Mesenchymal stem cell (in vitro differentiated cells and primary cell): ENCODE data around the gene ZNF396.

Experiments used
- DNase-seq: peaks from one replicate; pipeline ENCODE4 v3.0.0-alpha.2; 2013
- H2AFZ ChIP-seq: one replicate; pipeline ENCODE4 v1.6.1; 2013; ENCODE audit warnings: low read depth, mild to moderate bottlenecking, control low read depth, inconsistent platforms, low read length, moderate library complexity
- H2AK5ac ChIP-seq: 2 replicates; pipeline ENCODE4 v1.6.1; 2013; ENCODE audit warnings: low read length, moderate library complexity, mild to moderate bottlenecking, inconsistent platforms; ENCODE audit not compliant: severe bottlenecking
- H2BK120ac ChIP-seq: one replicate; pipeline ENCODE4 v1.6.1; 2013; ENCODE audit warnings: low read depth, mild to moderate bottlenecking, inconsistent platforms, low read length, moderate library complexity
- H2BK12ac ChIP-seq, 2 experiments: one replicate each; pipeline ENCODE4 v1.6.1; 2013; ENCODE audit warnings: inconsistent platforms in 2 of 2, low read length in 2 of 2, mild to moderate bottlenecking in 2 of 2, moderate library complexity in 2 of 2, control low read depth in 1 of 2
- H2BK15ac ChIP-seq: one replicate; pipeline ENCODE4 v1.6.1; 2013; ENCODE audit warnings: mild to moderate bottlenecking, low read depth, inconsistent platforms; ENCODE audit not compliant: poor library complexity, severe bottlenecking
- H2BK5ac ChIP-seq: 2 replicates; pipeline ENCODE4 v1.6.1; 2013; ENCODE audit warnings: low read depth, mild to moderate bottlenecking, low read length, control low read depth, inconsistent platforms; ENCODE audit not compliant: poor library complexity, severe bottlenecking
- H3K14ac ChIP-seq, 2 experiments: one replicate each; pipeline ENCODE4 v1.6.1; 2013; ENCODE audit warnings: inconsistent platforms in 2 of 2, low read length in 2 of 2, control low read depth in 1 of 2, mild to moderate bottlenecking in 1 of 2, moderate library complexity in 1 of 2
- H3K18ac ChIP-seq, 2 experiments: one replicate each; pipeline ENCODE4 v1.6.1; 2013; ENCODE audit warnings: inconsistent platforms in 2 of 2, low read length in 2 of 2, control low read depth in 1 of 2, low read depth in 1 of 2, mild to moderate bottlenecking in 1 of 2
- H3K23ac ChIP-seq, 2 experiments: one replicate each; pipeline ENCODE4 v1.6.1; 2013; ENCODE audit warnings: inconsistent platforms in 2 of 2, low read length in 2 of 2, mild to moderate bottlenecking in 2 of 2, moderate library complexity in 2 of 2, control low read depth in 1 of 2
- H3K27ac ChIP-seq: 2 replicates; pipeline ENCODE4 v1.5.1; 2013; ENCODE audit warnings: mild to moderate bottlenecking, moderate library complexity, low read length, control low read depth, inconsistent platforms; ENCODE audit not compliant: poor library complexity, severe bottlenecking
- H3K27me3 ChIP-seq, 2 experiments: 2 replicates each; pipeline versions ENCODE4 v1.6.1 to v1.7.0; 2013; ENCODE audit warnings: low read length in 2 of 2, mild to moderate bottlenecking in 2 of 2, moderate library complexity in 2 of 2, control low read depth in 1 of 2, inconsistent platforms in 1 of 2; ENCODE audit not compliant: control insufficient read depth in 1 of 2, insufficient read depth in 1 of 2
- H3K36me3 ChIP-seq, 2 experiments: 2 replicates each; pipeline versions ENCODE4 v1.6.1 to v1.7.0; 2013; ENCODE audit warnings: low read length in 2 of 2, control low read depth in 1 of 2, inconsistent platforms in 1 of 2, low read depth in 1 of 2, mild to moderate bottlenecking in 1 of 2; ENCODE audit not compliant: insufficient read depth in 2 of 2, control insufficient read depth in 1 of 2
- H3K4ac ChIP-seq, 2 experiments: one replicate each; pipeline ENCODE4 v1.6.1; 2013; ENCODE audit warnings: inconsistent platforms in 2 of 2, low read length in 2 of 2, mild to moderate bottlenecking in 2 of 2, moderate library complexity in 2 of 2, control low read depth in 1 of 2, low read depth in 1 of 2
- H3K4me1 ChIP-seq: 2 replicates; pipeline ENCODE4 v1.6.1; 2013; ENCODE audit warnings: low read depth, low read length, control low read depth; ENCODE audit not compliant: control insufficient read depth, insufficient read depth
- H3K4me2 ChIP-seq: 2 replicates; pipeline ENCODE4 v1.6.1; 2013; ENCODE audit warnings: low read length, mild to moderate bottlenecking, inconsistent platforms; ENCODE audit not compliant: poor library complexity, severe bottlenecking
- H3K4me3 ChIP-seq, 2 experiments: 2 replicates each; pipeline versions ENCODE4 v1.5.1 to v1.7.0; 2013; ENCODE audit warnings: low read length in 2 of 2, mild to moderate bottlenecking in 2 of 2, control low read depth in 1 of 2, low read depth in 1 of 2; ENCODE audit not compliant: insufficient read depth in 1 of 2
- H3K79me1 ChIP-seq: replicated peaks from 2 replicates; pipeline ENCODE4 v1.6.1; 2013; ENCODE audit warnings: mild to moderate bottlenecking, control low read depth, low read length, inconsistent platforms; ENCODE audit not compliant: poor library complexity, severe bottlenecking
- H3K9ac ChIP-seq: 2 replicates; pipeline ENCODE4 v1.7.0; 2013; ENCODE audit warnings: mild to moderate bottlenecking, low read length, moderate library complexity
- H3K9me3 ChIP-seq: 2 replicates; pipeline ENCODE4 v1.7.0; 2013; ENCODE audit warnings: mild to moderate bottlenecking, low read length; ENCODE audit not compliant: control insufficient read depth
- H4K8ac ChIP-seq: one replicate; pipeline ENCODE4 v1.6.1; 2013; ENCODE audit warnings: inconsistent platforms, mild to moderate bottlenecking, low read length, moderate library complexity
- H4K91ac ChIP-seq: one replicate; pipeline ENCODE4 v1.6.1; 2013; ENCODE audit warnings: mild to moderate bottlenecking, low read length, inconsistent platforms
- WGBS: methylation state at CpG from one replicate; pipeline ENCODE4 v1.1.7; 2013; ENCODE audit warnings: mixed read lengths; 5-methylcytosine and 5-hydroxymethylcytosine counted together

ZNF396 gene

DNA sequence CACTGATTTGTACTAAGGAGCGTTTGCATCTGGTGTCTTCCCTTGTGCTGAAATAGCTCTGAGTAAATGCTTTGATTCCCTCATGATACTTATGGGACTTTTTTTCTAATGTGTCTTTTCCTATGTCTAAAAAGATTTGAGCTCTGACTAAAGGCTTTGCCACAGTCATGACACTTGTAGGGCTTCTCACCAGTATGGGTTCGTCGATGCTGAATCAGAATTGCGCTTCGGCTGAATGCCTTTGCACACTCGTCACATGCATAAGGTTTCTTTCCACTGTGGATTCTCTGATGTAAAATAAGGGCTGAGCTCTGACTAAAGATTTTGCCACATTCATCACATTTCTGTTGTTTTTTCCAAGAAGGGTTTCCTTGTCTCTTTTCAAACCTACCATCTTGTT is 8.0 kb downstream of the ZNF396 start:
- Histone ChIP-seq H3K27me3 (peaks cover 0 to 8% of the 10 kb centered on the region in 2 experiments), H3K9ac (no peak overlapping the region), H3K27ac (no peak overlapping the region), H3K14ac (no peak overlapping the region), H2BK12ac (no peak overlapping the region), H2AFZ (no peak overlapping the region), H3K4me1 (no peaks in the 10 kb centered on the region), H2AK5ac (no peak overlapping the region), H3K23ac (no peak overlapping the region), H3K79me1 (no peaks in the 10 kb centered on the region), H3K9me3 (no peaks in the 10 kb centered on the region), H4K8ac (no peak overlapping the region), H2BK5ac (no peak overlapping the region), H3K4me2 (no peak overlapping the region), H3K36me3 (peaks cover 0 to 4% of the 10 kb centered on the region in 2 experiments), H3K4ac (no peak overlapping the region), H3K18ac (no peak overlapping the region), H3K4me3 (no peak overlapping the region), H4K91ac (no peak overlapping the region), H2BK15ac (no peak overlapping the region), H2BK120ac (no peak overlapping the region)
- WGBS: 98% methylated on average over 6 of the region's 6 CpGs
- no peak for DNase-seq

DNA sequence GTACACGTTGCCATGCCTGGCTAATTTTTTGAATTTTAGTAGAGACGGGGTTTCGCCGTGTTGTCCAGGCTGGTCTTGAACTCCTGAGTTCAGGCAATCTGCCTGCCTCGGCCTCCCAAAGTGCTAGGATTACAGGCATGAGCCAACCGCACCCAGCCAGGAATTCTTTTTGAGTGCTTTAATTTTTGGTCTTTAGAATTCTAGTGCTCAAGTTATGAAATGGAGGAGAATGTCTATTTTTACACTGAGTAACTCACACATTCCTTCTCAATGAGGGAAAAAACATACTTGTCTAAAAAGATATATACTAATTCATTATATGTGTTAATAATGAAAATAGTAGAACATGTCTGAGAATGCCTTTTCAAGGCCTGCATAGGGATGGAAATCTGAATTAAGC is 8.5 kb downstream of the ZNF396 start:
- no peak overlapping the region for H4K8ac ChIP-seq
- H2BK5ac ChIP-seq: no peak overlapping the region
- H2BK15ac ChIP-seq: no peak overlapping the region
- no peak overlapping the region for H2AFZ ChIP-seq
- no peak overlapping the region for H2BK12ac ChIP-seq
- peaks cover 0 to 4% of the 10 kb centered on the region in 2 experiments for H3K27me3 ChIP-seq
- no peak overlapping the region for H3K27ac ChIP-seq
- H3K4me1 ChIP-seq: no peaks in the 10 kb centered on the region
- no peak overlapping the region for H4K91ac ChIP-seq
- H3K79me1 ChIP-seq: no peaks in the 10 kb centered on the region
- 93% methylated on average over 6 of the region's 6 CpGs for whole genome bisulfite sequencing
- DNase-seq: no peak
- no peak overlapping the region for H2AK5ac ChIP-seq
- H3K14ac ChIP-seq: no peak overlapping the region
- H3K23ac ChIP-seq: no peak overlapping the region
- H3K9ac ChIP-seq: no peak overlapping the region
- H2BK120ac ChIP-seq: no peak overlapping the region
- H3K4me3 ChIP-seq: no peak overlapping the region
- H3K4me2 ChIP-seq: no peak overlapping the region
- no peak overlapping the region for H3K4ac ChIP-seq
- H3K18ac ChIP-seq: no peak overlapping the region
- peaks cover 0 to under 1% of the 10 kb centered on the region in 2 experiments for H3K36me3 ChIP-seq
- no peaks in the 10 kb centered on the region for H3K9me3 ChIP-seq

DNA sequence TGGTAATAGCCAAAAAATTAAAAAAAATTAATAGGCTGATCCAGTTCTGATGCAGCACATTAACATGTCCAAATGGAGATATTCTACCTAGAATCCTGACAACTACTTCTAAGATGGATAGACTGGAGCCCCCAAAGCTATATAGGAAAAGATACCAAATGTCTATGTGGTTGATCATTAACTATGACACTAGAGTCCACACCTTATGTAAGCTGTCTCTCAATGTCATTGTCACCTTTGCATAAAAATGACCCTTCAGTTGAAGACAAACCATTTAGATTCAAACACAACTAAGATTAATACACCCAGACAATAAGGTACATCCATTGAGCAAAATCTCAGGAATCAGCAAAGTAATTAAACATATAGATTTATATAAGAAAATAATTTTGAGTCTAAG is 14.6 kb downstream of the ZNF396 start:
- no peak overlapping the region for H2BK15ac ChIP-seq
- H2AFZ ChIP-seq: no peak overlapping the region
- H3K4me3 ChIP-seq: no peak overlapping the region
- H3K27me3 ChIP-seq: no peaks in the 10 kb centered on the region
- H3K4me1 ChIP-seq: no peaks in the 10 kb centered on the region
- no peak overlapping the region for H3K23ac ChIP-seq
- H3K79me1 ChIP-seq: no peaks in the 10 kb centered on the region
- H3K4ac ChIP-seq: no peak overlapping the region
- no peak for DNase-seq
- H2BK12ac ChIP-seq: no peak overlapping the region
- no peak overlapping the region for H4K8ac ChIP-seq
- H3K36me3 ChIP-seq: no peaks in the 10 kb centered on the region
- no peak overlapping the region for H2BK120ac ChIP-seq
- no peak overlapping the region for H3K9ac ChIP-seq
- no peak overlapping the region for H3K4me2 ChIP-seq
- no peak overlapping the region for H3K18ac ChIP-seq
- no peak overlapping the region for H2AK5ac ChIP-seq
- H3K27ac ChIP-seq: no peak overlapping the region
- no peak overlapping the region for H3K14ac ChIP-seq
- no peak overlapping the region for H4K91ac ChIP-seq
- no peak overlapping the region for H2BK5ac ChIP-seq
- H3K9me3 ChIP-seq: no peaks in the 10 kb centered on the region

DNA sequence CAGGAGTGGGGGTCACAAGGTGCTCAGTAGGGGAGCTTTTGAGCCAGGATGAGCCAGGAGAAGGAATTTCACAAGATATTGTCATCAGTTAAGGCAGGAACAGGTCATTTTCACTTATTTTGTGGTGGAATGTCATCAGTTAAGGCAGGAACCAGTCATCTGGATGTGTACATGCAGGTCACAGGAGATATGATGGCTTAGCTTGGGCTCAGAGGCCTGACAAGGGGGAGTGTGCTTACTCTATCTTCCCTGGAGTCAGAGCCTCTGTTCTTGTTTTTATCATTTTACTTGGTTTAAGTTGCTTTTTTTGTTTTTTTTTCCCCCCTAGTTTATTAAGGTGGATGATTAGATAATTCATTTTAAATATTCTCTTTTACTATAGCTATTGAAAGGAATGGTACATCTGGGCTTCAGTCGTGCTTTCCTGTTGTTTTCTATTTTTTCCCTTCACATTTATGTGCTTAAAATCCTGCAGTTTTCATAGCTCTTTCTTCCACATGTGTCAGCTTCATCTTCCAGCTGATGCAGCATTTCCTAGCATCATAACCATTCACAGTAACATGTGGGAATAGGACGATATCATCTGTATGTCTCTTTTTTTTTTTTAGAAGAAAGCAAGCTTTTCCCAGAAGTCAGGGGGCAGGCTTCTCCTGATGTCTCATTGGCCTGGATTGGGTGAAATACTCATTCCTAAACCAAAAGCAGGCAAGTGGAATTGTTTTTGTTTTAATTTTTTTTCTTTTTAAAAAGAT is 15.4 kb downstream of the ZNF396 start:
- no peak overlapping the region for H2AFZ ChIP-seq
- no peaks in the 10 kb centered on the region for H3K4me1 ChIP-seq
- H3K14ac ChIP-seq: no peak overlapping the region
- no peak overlapping the region for H3K4ac ChIP-seq
- no peak overlapping the region for H4K91ac ChIP-seq
- H3K27me3 ChIP-seq: no peaks in the 10 kb centered on the region
- H2BK5ac ChIP-seq: no peak overlapping the region
- no peaks in the 10 kb centered on the region for H3K36me3 ChIP-seq
- DNase-seq: no peak
- no peak overlapping the region for H3K9ac ChIP-seq
- H3K4me3 ChIP-seq: no peak overlapping the region
- H3K23ac ChIP-seq: no peak overlapping the region
- H2BK15ac ChIP-seq: no peak overlapping the region
- 66% methylated on average over 2 of the region's 2 CpGs for WGBS
- H4K8ac ChIP-seq: no peak overlapping the region
- no peak overlapping the region for H2BK12ac ChIP-seq
- H3K9me3 ChIP-seq: no peaks in the 10 kb centered on the region
- H3K79me1 ChIP-seq: no peaks in the 10 kb centered on the region
- H3K4me2 ChIP-seq: no peak overlapping the region
- H3K27ac ChIP-seq: no peak overlapping the region
- H2AK5ac ChIP-seq: no peak overlapping the region
- no peak overlapping the region for H3K18ac ChIP-seq
- no peak overlapping the region for H2BK120ac ChIP-seq
